ENCODE data around the gene SLC48A1. TPM values are rescaled to one million over a fixed set of nuclear protein-coding genes. Genes with fewer than 3 reads are reported as not detected.

Gene SLC48A1
- total and polyA plus RNA-seq, 10 of the 15 experiments (the other 5 are each of a cell fraction or from before 2014, with no cell fraction given) = 1.1 to 4.9 (median 1.9) TPM

GRCh38 chr12:47801170-47801903, 28.3 kb downstream of the SLC48A1 start:
- no peak overlapping the region for H3K4me3 ChIP-seq
- no peaks in the 10 kb centered on the region for H4K20me1 ChIP-seq (ENCODE audit: control insufficient read depth, insufficient read depth)
- no peaks in the 10 kb centered on the region; the same call in 1 of the 2 replicates for H3K79me2 ChIP-seq (ENCODE audit: control insufficient read depth, insufficient read depth, low read length)
- intact Hi-C loops (cut with micrococcal nuclease; ENCODE audit: unreplicated experiment) (no loop called here), in situ Hi-C loops (cut with MboI) (no loop called here)
- WGBS (ENCODE audit: insufficient coverage, insufficient replicate concordance, low lambda C conversion rate, missing lambda C conversion rate) = 61% methylated on average over 7 of the region's 7 CpGs
- ChIA-PET RAD21 (ENCODE audit: unreplicated experiment) (interaction anchor here (2.8 to 7.5 kb wide), 2 partner anchors 16 to 36 kb away, joined by 14 to 166 read pairs; no protein-coding TSS in a partner anchor), CTCF (interaction anchor here (1.4 to 7.9 kb wide), 6 partner anchors 8 to 86 kb away, joined by 3 to 215 read pairs (median 8); no protein-coding TSS in a partner anchor), SMC1A (ENCODE audit: uncharacterized antibody, unreplicated experiment) (interaction anchor here (1.0 to 3.0 kb wide), 3 partner anchors 11 to 36 kb away, joined by 3 to 19 read pairs (median 11); no protein-coding TSS in a partner anchor), POLR2A (no interaction called here)
- H2AFZ ChIP-seq (ENCODE audit: control insufficient read depth, low read depth, low read length) = no peak overlapping the region
- no peak overlapping the region for H3K27ac ChIP-seq (ENCODE audit: control insufficient read depth, insufficient read depth)
- no peaks in the 10 kb centered on the region; a peak in 2 of 4 replicates for H3K36me3 ChIP-seq (ENCODE audit: control insufficient read depth in 2 of 2, insufficient read depth in 2 of 2, low read length in 1 of 2)
- DNase-seq (ENCODE audit: low read depth, low spot score) (no peak), ATAC-seq (peak; percentile 48), FAIRE-seq (no peak)
- H3K9ac ChIP-seq (ENCODE audit: control insufficient read depth, insufficient read depth, low read length) = no peak overlapping the region
- H3K27me3 ChIP-seq (replicated peaks in 1 of 2; ENCODE audit: control insufficient read depth in 2 of 2, insufficient read depth in 2 of 2, low read length in 1 of 2) = no peaks in the 10 kb centered on the region; a peak in 1 of 4 replicates
- peaks cover 16% of the 10 kb centered on the region for H3K4me1 ChIP-seq (ENCODE audit: control insufficient read depth, insufficient read depth, low read length)
- no peak overlapping the region for H3K4me2 ChIP-seq (ENCODE audit: control insufficient read depth, insufficient read depth)
- H3K9me3 ChIP-seq (replicated peaks; ENCODE audit: control insufficient read depth, insufficient read depth, low read length) = no peaks in the 10 kb centered on the region
- BruUV-seq (replicated peaks) = no TSS peak
- TF ChIP-seq, protein P1, sequence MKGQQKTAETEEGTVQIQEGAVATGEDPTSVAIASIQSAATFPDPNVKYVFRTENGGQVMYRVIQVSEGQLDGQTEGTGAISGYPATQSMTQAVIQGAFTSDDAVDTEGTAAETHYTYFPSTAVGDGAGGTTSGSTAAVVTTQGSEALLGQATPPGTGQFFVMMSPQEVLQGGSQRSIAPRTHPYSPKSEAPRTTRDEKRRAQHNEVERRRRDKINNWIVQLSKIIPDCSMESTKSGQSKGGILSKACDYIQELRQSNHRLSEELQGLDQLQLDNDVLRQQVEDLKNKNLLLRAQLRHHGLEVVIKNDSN (IDR thresholded peaks at IDR 0.05; ENCODE audit: borderline replicate concordance, extremely low read length, insufficient read depth, low read depth, low read length) = no peak
- TF ChIP-seq NR2C1 (IDR thresholded peaks at IDR 0.05) (no peak), HDGF (IDR thresholded peaks at IDR 0.05) (no peak), CREB1 (IDR thresholded peaks at IDR 0.05; ENCODE audit: low read depth) (no peak), MYB (IDR thresholded peaks at IDR 0.05; ENCODE audit: borderline replicate concordance, low read depth, low read length) (no peak), HDAC2 (IDR thresholded peaks at IDR 0.05) (no peak), YY1 (IDR thresholded peaks at IDR 0.05; ENCODE audit: low read depth, low read length) (no peak), KDM1A (IDR thresholded peaks at IDR 0.05; ENCODE audit: borderline replicate concordance) (no peak), ZNF384 (IDR thresholded peaks at IDR 0.05; ENCODE audit: borderline replicate concordance, low read depth, low read length) (no peak), PML (IDR thresholded peaks at IDR 0.05; ENCODE audit: low read length) (no peak), SMAD1 (IDR thresholded peaks at IDR 0.05; ENCODE audit: low read depth, partially characterized antibody) (no peak), USF2 (IDR thresholded peaks at IDR 0.05; ENCODE audit: borderline replicate concordance, low read depth, low read length) (no peak), TBL1XR1 (IDR thresholded peaks at IDR 0.05; ENCODE audit: low read depth, low read length) (no peak), MTA2 (IDR thresholded peaks at IDR 0.05; ENCODE audit: low read depth) (no peak)
- TF ChIP-seq, protein P2, sequence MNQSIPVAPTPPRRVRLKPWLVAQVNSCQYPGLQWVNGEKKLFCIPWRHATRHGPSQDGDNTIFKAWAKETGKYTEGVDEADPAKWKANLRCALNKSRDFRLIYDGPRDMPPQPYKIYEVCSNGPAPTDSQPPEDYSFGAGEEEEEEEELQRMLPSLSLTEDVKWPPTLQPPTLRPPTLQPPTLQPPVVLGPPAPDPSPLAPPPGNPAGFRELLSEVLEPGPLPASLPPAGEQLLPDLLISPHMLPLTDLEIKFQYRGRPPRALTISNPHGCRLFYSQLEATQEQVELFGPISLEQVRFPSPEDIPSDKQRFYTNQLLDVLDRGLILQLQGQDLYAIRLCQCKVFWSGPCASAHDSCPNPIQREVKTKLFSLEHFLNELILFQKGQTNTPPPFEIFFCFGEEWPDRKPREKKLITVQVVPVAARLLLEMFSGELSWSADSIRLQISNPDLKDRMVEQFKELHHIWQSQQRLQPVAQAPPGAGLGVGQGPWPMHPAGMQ (IDR thresholded peaks at IDR 0.05; ENCODE audit: borderline replicate concordance) = no peak
- TF ChIP-seq, protein P3, sequence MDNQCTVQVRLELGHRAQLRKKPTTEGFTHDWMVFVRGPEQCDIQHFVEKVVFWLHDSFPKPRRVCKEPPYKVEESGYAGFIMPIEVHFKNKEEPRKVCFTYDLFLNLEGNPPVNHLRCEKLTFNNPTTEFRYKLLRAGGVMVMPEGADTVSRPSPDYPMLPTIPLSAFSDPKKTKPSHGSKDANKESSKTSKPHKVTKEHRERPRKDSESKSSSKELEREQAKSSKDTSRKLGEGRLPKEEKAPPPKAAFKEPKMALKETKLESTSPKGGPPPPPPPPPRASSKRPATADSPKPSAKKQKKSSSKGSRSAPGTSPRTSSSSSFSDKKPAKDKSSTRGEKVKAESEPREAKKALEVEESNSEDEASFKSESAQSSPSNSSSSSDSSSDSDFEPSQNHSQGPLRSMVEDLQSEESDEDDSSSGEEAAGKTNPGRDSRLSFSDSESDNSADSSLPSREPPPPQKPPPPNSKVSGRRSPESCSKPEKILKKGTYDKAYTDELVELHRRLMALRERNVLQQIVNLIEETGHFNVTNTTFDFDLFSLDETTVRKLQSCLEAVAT (IDR thresholded peaks at IDR 0.05) = no peak
- TF ChIP-seq, protein P4, sequence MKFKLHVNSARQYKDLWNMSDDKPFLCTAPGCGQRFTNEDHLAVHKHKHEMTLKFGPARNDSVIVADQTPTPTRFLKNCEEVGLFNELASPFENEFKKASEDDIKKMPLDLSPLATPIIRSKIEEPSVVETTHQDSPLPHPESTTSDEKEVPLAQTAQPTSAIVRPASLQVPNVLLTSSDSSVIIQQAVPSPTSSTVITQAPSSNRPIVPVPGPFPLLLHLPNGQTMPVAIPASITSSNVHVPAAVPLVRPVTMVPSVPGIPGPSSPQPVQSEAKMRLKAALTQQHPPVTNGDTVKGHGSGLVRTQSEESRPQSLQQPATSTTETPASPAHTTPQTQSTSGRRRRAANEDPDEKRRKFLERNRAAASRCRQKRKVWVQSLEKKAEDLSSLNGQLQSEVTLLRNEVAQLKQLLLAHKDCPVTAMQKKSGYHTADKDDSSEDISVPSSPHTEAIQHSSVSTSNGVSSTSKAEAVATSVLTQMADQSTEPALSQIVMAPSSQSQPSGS (IDR thresholded peaks at IDR 0.05; ENCODE audit: low read length) = no peak
